GM19324 (cell line): Measurements from ENCODE around the gene UBN2.
"Not testable (repeated sequence)": the region's sequence is repeated elsewhere in the genome, so short reads cannot be mapped to it uniquely, and the experiment has no call there.

Experiments
- ATAC-seq: cut with Tn5 transposase; IDR thresholded peaks from one replicate; pipeline ENCODE4 v1.9.1; 2021; ENCODE audit warnings: mild to moderate bottlenecking, moderate library complexity; ENCODE audit not compliant: unreplicated experiment, low FRiP score

The UBN2 gene

DNA sequence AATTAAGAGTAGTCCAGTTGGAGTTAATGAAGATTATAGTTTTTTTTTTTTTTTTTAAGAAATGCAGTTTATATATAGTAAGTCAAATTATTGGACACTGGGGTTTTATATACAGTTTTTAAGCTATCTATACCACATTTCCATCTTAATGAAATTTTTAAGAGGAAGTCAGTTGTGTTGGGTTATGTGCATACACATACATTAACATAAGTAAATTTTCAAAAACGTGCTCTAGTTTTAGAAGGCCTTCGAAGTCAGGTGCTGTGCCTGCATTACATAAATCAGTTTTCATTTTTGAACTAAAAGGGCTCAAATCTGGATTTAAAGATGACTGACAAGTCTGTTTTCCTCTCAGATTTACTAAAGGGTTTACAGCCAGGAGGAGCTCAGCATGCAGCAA is 62.5 kb downstream of the UBN2 start:
- ATAC-seq: no peak

DNA sequence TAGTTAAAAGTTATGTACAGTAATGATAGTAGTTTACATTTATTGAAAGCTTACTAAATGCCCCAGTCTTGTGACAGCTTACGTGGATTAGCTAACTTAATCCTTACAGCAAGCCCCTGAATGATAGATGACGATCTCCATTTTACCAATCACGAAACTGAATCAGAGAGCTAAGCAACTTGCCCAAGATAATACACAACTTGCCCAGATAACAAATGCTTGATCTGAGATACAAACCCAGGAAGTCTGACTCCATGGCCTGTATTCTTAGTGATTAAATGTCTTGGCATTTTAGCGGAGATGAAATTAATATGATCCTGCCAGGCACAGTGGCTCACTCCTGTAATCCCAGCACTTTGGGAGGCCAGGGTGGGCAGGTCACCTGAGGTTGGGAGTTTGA is 63.2 kb downstream of the UBN2 start:
- ATAC-seq: no peak

DNA sequence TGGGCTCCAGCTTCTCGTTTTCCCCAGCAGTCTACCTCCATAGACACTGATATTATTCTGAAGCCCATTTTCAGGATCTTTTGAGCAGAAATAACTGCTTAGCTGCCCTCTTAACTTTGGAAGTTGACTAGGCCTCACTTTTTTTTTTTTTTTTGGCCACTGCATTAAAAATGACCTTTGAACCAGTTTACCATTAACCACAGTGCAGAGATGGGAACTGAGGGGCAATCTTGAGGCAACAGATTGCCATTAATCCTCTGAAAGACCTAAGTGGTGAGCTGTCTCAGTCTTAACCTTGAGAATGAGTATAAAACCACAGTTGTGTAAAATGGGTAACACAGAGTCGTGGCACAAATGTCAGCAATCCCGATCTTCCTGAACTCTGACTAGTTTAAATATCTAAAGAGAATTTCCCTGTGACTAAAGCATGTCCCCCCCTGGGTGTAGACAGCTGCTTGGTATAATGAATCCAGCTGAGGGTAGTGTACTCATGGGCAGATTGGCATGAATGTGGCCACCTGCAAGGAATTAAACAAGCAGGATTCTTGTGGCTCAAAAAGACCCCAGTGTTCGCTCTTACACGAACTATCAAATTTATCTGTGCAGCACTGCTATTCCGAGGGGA is 64.0 kb downstream of the UBN2 start:
- ATAC-seq: no peak

DNA sequence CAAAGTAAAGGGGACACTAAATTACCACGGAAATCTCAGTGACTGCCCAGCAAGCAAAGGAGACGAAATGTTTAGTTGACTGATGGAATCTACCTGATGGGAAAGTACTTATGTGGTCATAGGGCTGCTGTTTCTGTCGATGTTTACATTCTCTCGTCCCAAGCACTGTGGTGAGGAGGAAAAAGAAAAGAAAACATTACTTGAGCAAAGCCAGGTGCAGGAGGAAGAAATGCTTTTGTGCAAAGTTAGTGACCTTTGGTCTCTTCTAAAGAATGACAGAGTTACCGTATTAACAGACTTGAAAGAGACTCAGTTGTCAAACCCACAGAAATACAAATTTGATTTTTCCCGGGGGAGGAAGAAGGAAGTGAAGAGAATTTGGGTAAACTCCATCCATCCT is 66.8 kb downstream of the UBN2 start:
- ATAC-seq: no peak

DNA sequence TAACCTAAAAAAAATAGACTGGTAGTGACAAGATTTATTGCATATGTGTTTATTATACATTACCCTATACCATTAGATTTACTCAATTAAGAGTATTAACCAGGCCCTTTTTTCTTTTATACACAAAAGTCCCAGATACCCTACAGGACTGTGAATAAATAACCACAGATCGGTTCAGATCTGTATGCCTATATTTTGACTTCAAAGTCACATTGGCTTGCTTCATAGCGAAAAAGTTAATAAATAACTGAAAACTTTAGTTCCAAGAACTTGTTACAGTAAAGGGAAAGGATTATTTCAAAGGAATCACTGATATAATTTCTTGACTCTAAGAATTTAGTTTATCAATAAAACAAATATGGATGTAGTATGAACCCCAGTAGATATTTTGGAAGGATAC is 68.3 kb downstream of the UBN2 start:
- ATAC-seq: no peak

DNA sequence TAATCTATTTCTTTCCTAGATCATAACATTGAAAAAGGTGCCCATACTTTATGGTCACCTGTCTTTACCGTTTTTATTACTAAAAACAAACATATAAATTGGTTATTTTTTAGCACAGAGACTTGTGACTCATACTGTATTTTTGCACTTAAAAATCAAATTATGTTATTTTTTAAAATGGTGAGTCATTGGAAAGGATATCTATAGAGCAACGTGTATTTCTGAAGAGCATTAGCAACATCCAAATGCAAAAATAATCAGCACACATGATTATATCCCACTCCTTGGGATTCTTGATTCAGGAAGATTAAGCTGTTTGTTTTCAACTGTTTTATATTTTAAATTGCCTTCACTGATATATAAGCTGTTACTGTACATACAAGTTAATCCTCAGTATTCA is 69.4 kb downstream of the UBN2 start:
- ATAC-seq: no peak

DNA sequence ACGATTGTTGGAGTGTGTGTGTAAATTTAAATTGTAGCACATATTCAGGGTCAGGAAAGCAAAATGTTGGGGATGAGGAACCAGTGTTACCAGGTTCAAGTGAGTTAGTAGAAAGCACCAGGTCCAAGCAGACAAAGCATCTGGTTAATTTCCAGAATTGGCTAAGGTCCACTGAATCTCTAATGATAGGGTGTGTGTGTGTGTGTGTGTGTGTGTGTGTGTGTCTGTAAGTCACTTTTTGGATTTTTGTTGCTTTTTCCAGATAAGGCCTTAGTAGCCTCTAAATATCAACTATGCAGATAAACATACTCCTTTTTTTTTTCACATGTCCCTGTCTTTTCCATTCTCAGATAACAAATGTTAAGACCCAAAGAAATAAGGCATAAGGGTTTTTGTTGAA is 73.5 kb downstream of the UBN2 start:
- ATAC-seq: no peak

DNA sequence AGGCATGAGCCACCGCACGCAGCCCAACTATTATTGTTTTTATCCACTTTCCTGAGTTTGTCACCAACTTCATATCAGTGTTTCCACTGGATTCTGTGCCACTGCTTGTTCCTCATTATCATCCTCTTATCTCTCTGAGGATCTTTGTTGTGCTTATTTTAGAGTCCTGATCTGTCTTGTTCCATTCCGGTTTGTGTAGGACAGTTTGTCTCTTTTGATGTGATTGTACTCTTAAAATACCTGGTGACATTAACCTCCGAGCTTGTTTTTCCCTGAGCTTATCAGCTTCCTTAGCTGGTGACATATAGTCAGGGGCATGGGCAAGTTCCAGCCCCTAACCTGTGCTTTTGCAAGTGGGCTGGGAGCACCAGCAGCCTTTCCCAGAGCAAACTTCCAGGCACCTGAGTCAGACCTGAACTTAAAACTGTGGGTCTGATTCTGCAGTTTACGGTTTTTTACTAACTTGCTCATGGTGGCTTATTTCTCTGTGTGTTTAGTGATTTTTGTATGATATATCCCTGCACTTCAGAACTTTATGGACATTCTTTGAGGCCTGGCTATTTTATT is 87.0 kb downstream of the UBN2 start:
- no peak for ATAC-seq

DNA sequence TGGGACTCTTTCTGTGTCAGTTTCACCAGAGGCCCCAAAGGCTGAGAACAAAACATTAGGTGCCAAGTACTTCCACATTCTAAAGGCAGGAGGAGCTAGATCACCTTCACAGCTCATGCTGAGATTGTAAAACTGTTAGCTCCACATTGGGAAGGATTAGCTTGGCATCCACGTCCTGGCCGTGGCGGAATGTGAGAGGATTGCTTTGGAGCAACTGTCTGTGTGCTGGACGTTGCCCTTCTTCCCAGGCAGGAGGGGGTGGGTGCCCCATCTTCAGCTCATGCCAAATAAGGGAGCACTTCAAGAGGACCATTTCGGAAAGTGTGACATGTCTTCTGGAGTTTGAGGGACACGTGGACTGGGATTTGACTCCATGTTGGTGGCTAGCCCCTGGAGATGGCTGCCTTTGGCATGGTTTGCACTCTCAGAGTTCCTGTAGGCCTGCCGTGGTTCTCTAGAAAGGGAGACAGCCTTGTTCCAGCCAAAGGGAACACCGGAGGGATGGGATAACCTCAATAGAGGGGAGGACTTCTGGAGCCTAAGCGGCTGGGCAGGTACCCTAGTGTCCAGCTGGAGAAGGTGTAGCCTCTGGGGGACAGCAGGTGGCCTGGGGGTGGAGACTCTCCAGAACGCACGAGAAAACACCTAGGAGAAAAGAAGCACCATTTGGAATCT is 90.2 kb downstream of the UBN2 start:
- ATAC-seq: no peak

DNA sequence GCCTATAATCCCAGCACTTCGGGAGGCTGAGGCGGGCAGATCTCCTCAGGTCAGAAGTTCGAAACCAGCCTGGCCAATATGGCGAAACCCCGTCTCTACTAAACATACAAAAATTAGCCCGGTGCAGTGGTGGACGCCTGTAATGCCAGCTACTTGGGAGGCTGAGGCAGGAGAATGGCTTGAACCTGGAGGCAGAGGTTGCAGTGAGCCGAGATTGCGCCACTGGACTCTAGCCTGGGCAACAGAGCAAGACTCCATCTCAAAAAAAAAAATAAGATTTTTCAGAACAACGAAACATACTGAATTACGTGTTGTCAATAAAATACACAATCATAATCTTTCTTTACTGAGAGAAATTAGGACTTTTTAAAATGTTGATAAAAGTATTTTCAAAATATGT is 93.7 kb downstream of the UBN2 start:
- not testable (repeated sequence) for ATAC-seq

DNA sequence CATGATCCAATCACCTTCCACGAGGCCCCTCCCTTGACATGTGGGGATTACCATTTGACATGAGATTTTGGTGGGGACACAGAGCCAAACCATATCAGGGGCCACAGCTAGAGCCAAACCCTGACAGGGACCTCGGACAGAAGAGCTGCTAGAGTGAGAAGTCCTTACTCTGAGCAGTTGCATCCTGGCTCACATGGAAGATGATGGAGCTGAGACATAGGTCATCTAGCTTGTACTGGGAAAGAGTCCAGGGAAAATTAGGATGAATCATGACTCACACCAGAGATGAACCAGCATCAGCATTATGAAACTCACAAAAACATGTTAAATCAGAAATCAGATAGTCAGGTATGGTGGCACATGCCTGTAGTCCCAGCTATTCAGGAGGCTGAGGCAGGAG is 97.3 kb downstream of the UBN2 start:
- ATAC-seq: no peak

DNA sequence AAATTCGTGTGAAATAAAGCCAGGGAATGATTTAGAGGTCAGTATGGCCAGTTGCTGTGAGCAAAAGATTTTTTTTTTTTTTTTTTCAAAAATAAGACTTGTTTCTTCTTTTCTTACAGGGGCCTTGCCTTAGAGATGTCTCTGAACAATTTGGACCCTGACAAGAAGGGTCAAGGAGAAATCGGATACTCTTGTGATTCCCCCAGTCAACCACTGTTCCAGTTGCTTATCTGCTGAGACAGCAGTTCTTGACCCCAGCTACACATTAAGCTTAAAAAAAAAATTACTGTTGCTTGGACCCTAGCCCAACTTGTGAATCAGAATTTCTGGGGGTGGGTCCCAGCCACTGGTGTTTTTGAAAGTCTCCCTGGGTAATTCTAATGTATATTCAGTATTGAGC is 98.1 kb downstream of the UBN2 start:
- no peak for ATAC-seq

DNA sequence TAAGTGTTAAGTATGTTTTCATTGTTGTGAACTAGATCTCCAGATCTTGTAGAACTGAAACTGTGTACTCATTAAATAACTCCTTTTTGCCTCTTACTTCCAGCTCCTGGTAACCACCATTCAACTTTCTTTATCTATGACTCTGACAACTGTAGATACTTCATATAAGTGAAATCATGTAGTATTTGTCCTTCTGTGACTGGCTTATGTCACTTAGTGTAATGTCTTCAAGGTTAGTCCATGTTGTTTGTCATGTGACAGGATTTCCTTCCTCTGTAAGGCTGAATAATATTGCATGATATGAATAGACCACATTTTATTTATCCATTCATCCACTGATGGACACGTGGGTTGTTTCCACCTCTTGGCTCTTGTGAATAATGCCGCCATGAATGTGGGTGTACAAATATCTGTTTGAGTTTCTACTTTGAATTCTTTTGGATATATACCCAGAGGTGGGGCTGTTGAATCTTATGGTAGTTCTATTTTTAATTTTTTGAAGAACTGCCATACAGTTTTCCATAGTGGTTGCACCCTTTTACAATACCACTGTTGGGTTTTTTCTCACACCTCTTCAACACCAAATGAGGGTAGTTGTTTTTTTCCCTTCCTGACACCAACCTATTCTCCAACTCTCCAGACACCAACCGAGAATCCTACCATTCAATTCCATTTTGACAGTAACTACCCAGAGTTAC is 99.4 kb downstream of the UBN2 start:
- no peak for ATAC-seq

DNA sequence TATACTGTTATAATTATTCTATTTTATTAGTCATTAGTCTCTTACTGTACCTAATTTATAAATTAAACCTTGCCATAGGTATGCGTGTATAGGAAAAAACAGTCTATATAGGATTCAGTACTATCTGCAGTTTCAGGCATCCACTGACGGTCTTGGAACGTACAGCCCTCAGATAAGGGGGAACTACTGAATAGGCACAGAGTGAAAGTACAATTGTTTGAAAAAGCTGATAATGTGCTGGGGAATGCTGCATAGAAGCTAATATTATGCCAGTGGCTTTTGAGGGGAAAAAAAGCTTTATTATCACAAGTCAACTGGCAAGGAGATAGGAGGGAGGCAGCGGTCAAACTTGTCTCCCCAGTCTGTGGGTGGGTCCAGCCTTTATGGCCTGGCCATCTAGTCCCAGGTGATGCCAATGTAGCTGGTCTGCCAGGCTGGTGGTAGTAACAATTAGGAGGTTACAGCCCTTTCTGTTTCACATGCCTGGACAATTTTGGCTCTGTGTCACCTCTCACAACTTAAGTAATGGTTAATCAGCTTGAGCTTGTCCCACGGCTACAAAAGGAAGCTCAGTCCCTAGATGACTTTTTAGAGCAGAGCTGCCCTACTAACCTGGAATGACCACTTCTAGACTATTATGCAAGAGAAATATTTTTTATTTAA is 101.8 kb downstream of the UBN2 start:
- ATAC-seq: no peak

DNA sequence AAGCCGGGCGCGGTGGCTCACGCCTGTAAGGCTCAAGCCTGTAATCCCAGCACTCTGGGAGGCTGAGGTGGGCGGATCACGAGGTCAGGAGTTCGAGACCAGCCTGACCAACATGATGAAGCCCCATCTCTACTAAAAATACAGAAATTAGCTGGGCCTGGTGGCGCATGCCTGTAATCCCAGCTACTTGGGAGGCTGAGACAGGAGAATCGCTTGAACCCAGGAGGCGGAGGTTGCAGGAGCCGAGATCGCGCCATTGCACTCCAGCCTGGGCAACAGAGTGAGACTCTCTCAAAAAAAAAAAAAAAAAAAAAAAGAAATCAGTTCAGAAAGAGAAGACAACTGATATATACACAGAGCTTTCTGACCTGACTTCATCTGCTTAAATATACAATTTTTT is 102.4 kb downstream of the UBN2 start:
- not testable (repeated sequence) for ATAC-seq

DNA sequence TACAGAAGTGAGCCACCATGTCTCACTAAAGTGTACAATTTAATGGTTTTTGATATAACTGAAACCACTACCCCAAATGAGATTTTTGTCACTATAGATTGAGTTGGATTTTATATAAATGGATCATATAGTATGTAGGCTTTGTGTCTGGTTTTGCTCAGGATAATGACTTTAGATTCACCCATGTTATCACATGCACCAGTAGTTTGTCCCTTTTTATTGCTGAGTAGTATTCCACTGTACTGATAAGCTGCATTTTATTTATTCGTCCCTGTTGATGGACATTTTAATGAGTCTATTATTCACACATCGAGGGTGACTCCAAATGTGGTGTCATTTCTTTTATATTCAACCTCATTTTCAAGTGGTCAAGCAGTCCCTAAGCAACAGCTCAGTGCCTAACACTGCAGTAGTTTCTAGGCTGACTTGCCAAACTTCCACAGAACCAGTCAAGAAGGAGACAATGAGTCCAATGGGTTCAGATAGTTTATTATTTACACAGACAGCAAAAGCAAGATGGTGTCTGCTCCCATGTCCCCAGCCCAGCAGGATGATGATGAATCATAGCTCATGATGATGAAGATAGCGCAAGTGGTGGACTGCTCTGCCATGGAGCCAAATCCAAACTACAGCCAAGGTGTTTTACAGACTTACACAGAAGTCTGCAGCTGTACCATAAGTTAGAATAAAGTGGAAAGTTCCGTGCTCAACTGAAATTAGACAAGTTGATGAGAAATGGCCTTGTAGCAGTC is 103.5 kb downstream of the UBN2 start:
- no peak for ATAC-seq

DNA sequence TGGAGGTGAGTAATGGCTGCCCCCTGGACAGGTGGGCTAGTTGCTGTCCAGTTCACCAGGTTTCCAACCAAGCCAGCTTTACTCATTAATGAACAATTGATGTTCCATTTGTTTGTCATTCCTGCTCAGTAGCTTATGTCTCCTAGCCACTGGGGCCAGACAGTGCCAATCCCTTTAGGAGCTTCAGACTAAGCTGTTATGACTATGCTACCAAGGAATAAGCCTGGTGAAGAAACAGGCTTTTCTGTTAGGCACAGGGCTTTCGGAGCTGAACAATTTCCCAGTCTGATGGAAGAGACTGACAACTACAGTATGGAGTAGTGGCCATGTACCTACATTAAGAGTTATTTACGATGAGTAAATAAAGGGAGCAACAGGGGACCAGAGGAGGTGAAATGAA is 108.0 kb downstream of the UBN2 start:
- ATAC-seq: no peak

DNA sequence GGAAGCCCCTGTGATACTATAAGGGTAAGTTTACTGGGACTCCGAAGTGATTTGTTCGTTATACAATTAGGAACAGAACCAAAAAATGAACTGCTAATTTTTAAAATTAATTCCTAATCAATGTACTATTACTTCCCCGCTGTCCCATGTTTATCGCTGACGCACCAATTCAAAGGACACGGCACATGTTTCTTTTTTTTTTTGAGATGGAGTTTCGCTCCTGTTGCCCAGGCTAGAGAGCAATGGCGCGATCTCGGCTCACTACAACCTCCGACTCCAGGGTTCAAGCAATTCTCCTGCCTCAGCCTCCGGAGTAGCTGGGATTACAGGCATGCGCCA is 108.6 kb downstream of the UBN2 start:
- no peak for ATAC-seq

DNA sequence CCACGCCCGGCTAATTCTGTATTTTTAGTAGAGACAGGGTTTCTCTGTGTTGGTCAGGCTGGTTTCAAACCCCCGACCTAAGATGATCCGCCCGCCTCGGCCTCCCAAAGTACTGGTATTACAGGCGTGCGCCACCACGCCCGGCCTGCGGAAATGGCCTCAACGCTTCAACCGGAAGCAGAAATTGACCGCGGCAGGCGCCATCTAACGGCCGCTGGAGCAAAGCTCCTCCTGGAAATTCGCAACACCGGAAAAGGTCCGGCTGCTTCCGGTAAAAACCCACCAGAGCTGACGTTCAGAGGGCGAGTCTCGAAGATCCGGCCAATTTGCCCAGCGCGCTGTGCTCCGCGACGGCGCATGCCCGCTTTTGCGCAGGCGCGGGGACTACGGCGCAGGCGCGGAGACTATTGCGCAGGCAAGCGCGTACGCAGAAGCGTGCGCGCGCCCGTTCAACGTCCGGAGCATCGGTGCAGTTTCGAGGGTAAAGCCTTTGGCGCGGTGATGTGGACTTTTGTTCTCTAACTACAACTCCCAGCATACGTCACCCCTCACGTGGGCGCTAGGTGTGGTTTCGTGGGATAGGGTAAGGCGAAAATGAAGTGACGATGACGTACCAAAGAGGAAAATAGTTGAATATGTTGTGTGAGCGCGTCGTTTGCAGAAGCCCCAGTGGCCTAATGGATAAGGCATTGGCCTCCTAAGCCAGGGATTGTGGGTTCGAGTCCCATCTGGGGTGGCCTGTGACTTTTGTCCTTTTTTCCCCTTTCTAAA is 109.2 kb downstream of the UBN2 start:
- ATAC-seq: peak; percentile 88

DNA sequence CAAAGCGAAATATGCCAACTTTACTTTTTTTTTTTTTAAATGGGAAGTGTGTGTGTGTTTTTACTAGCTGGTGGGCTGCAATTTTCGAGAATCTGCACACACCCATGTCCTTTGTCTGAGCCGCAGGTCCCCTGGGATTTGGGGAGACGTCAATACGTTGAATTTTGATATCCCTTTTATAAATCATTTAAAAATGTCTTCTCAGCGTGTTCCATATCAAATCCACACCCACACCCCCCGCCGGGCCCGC is 109.7 kb downstream of the UBN2 start:
- ATAC-seq: peak; percentile 3
